Fibroblast of villous mesenchyme (primary cell): Measurements from ENCODE around the gene CUZD1. TPM values are rescaled to one million over a fixed set of nuclear protein-coding genes. Genes with fewer than 3 reads are reported as not detected.
"Not testable (repeated sequence)": the region's sequence is repeated elsewhere in the genome, so short reads cannot be mapped to it uniquely, and the experiment has no call there.

ENCODE experiments used
- DNase-seq: peaks from one replicate; pipeline ENCODE4 v3.0.0-alpha.2; 2010; ENCODE audit warnings: low read depth
- H3K4me3 ChIP-seq: 2 replicates; pipeline ENCODE4 v1.5.1; 2011; ENCODE audit warnings: low read depth, mild to moderate bottlenecking, low read length
- CTCF ChIP-seq: IDR thresholded peaks from 2 replicates; pipeline ENCODE4 v1.5.1; 2012; ENCODE audit warnings: low read depth, mild to moderate bottlenecking, low read length; ENCODE audit not compliant: insufficient read depth
- total RNA-seq: library from RNA; depleted of rRNA; stranded (reverse); fragments of >200 nt; gene quantifications from 2 replicates; pipeline ENCODE4 v1.2.3, GENCODE V29; 2012

CUZD1 gene
- total RNA-seq, 1 donor = 0.43 TPM

GRCh38 chr10:122864194-122864592 is 18.5 kb upstream of the CUZD1 start:
- DNase-seq = peak; percentile 30
- H3K4me3 ChIP-seq = no peak overlapping the region
- no peak for TF ChIP-seq CTCF

- DNase-seq = no peak
- no peak for TF ChIP-seq CTCF
- H3K4me3 ChIP-seq = no peak overlapping the region
These were observed 17.8 kb upstream of the CUZD1 start for GRCh38 chr10:122863216-122864193.

GRCh38 chr10:122861711-122862161 is 16.1 kb upstream of the CUZD1 start:
- DNase-seq = peak; percentile 38
- no peak overlapping the region for H3K4me3 ChIP-seq
- no peak for TF ChIP-seq CTCF

GRCh38 chr10:122859527-122859926 is 13.9 kb upstream of the CUZD1 start:
- DNase-seq = no peak
- no peak overlapping the region for H3K4me3 ChIP-seq
- TF ChIP-seq CTCF = no peak

DNA sequence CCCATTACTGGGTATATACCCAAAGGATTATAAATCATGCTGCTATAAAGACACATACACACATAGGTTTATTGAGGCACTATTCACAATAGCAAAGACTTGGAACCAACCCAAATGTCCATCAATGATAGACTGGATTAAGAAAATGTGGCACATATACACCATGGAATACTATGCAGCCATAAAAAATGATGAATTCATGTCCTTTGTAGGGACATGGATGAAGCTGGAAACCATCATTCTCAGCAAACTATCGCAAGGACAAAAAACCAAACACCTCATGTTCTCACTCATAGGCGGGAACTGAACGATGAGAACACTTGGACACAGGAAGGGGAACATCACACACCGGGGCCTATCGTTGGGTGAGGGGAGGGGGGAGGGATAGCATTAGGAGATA is 12.4 kb upstream of the CUZD1 start:
- DNase-seq = not testable (repeated sequence)

GRCh38 chr10:122856902-122857301 is 11.2 kb upstream of the CUZD1 start:
- TF ChIP-seq CTCF = no peak
- H3K4me3 ChIP-seq = no peak overlapping the region
- DNase-seq = no peak

More for the DNA sequence above, 12.4 kb upstream of the CUZD1 start:
- H3K4me3 ChIP-seq = not testable (repeated sequence)

GRCh38 chr10:122855745-122856144 is 10.1 kb upstream of the CUZD1 start:
- H3K4me3 ChIP-seq = no peak overlapping the region
- TF ChIP-seq CTCF = no peak
- peak; percentile 52 for DNase-seq
